ENCODE results near the gene NINJ1. TPM values are rescaled to one million over a fixed set of nuclear protein-coding genes. Genes with fewer than 3 reads are reported as not detected.

The NINJ1 gene, protein sequence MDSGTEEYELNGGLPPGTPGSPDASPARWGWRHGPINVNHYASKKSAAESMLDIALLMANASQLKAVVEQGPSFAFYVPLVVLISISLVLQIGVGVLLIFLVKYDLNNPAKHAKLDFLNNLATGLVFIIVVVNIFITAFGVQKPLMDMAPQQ
- total RNA-seq (2021; ENCODE audit: unreplicated experiment) (26.7 TPM), Bru-seq, nascent RNA (percentile 44 among the genes with signal in this experiment), BruChase-seq, experiment 1, labeled RNA remaining after a 2-hour chase (percentile 44 among the genes with signal in this experiment), BruChase-seq, experiment 2, labeled RNA remaining after a 6-hour chase (percentile 47 among the genes with signal in this experiment)
- 57.4 TPM for polyA plus RNA-seq (2012; ENCODE audit: insufficient read length)
- long read RNA-seq, transcript NINJ1-201 (4 exons, 1,281 nt) = major isoform, 31 of 48 reads
- long read RNA-seq, partial matches to known transcripts = 10 of 48 reads
- long read RNA-seq, other reads (novel, unspliced or antisense) = 6 of 48 reads

DNA sequence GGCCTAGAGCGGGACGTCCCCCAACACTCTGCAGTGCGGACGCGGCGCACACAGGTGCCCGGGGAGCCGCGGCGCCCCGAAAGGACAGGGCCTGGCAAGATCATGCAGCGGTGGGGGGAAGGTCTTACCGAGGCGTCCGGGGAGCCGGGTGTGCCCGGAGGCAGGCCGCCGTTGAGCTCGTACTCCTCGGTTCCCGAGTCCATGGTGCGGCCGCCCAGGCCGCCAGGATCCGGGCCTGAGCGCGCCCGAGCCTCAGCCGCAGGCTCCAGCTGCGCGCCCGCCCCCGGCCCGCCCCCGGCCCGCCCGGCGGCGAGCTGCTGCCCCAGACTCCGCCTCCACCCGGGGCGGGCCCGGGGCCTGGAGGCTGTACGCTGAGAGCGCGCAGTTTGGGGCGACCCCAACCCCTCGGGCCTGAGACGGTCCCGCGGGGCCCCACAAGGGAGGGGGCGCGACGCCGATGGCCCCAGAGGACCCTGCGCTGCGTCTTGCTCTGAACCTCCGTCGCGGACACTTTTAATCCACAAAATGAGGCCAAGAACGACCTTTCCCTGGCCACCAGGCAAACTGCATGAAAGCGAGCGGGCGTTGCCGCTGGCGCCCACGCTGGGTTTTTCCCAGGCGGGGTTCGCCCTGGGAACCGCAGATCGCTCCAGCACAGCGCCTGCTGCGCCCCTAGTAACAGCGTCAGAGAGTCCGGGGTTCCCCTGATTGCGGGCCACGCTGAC lies at the start of gene NINJ1:
NINJ1 (minus strand) TSS at position 237 of the 725 bp plus-strand sequence; CDS start at position 203, 34 bp downstream.
- BruUV-seq (replicated peaks) = no TSS peak
- H3K9me3 ChIP-seq (ENCODE audit: control insufficient read depth, insufficient read depth, low read depth, low read length) = no peaks in the 10 kb centered on the region
- peaks cover 21% of the 10 kb centered on the region for H3K4me1 ChIP-seq (ENCODE audit: control insufficient read depth, insufficient read depth, low read length)
- no peak for DNase-seq (ENCODE audit: low read depth, low spot score)
- in situ Hi-C loops (cut with HindIII; ENCODE audit: low pct_unique_long_range_greater_than_20kb, low sequenced_read_pairs) = no loop called here
- peak within 1 kb of the TSS; percentile 62 to 69 for H3K4me3 ChIP-seq (ENCODE audit: low read depth in 2 of 2, low read length in 2 of 2)
- intact Hi-C loops (cut with micrococcal nuclease; ENCODE audit: unreplicated experiment) = no loop called here
- TF ChIP-seq POLR2AphosphoS5 (IDR thresholded peaks at IDR 0.05; ENCODE audit: low read depth, low read length) = no peak
- no peak for TF ChIP-seq TCF7L2 (IDR thresholded peaks at IDR 0.05; ENCODE audit: low read depth, low read length)
- TF ChIP-seq SIN3A (IDR thresholded peaks at IDR 0.05; ENCODE audit: borderline replicate concordance, insufficient read depth, low read depth, low read length) = no peak
- TF ChIP-seq, protein P1, sequence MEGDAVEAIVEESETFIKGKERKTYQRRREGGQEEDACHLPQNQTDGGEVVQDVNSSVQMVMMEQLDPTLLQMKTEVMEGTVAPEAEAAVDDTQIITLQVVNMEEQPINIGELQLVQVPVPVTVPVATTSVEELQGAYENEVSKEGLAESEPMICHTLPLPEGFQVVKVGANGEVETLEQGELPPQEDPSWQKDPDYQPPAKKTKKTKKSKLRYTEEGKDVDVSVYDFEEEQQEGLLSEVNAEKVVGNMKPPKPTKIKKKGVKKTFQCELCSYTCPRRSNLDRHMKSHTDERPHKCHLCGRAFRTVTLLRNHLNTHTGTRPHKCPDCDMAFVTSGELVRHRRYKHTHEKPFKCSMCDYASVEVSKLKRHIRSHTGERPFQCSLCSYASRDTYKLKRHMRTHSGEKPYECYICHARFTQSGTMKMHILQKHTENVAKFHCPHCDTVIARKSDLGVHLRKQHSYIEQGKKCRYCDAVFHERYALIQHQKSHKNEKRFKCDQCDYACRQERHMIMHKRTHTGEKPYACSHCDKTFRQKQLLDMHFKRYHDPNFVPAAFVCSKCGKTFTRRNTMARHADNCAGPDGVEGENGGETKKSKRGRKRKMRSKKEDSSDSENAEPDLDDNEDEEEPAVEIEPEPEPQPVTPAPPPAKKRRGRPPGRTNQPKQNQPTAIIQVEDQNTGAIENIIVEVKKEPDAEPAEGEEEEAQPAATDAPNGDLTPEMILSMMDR (IDR thresholded peaks at IDR 0.05) = no peak
- no peak for TF ChIP-seq REST (IDR thresholded peaks at IDR 0.05; ENCODE audit: insufficient read depth in 1 of 2, low read depth in 2 of 2, low read length in 1 of 2)
- no peaks in the 10 kb centered on the region; the same call in 1 of the 2 replicates for H3K36me3 ChIP-seq (ENCODE audit: control insufficient read depth, insufficient read depth, low read length)
- ChIA-PET CTCF (no interaction called here), POLR2A (interaction anchor here (0.6 kb wide), 1 partner anchor 11 kb away, joined by 4 read pairs; no protein-coding TSS in a partner anchor)
- ATAC-seq = peak; percentile 91
- H3K27me3 ChIP-seq (ENCODE audit: control insufficient read depth, insufficient read depth, low read length) = no peaks in the 10 kb centered on the region
- H3K27ac ChIP-seq (ENCODE audit: low read length) = peak within 1 kb of the TSS; percentile 66

DNA sequence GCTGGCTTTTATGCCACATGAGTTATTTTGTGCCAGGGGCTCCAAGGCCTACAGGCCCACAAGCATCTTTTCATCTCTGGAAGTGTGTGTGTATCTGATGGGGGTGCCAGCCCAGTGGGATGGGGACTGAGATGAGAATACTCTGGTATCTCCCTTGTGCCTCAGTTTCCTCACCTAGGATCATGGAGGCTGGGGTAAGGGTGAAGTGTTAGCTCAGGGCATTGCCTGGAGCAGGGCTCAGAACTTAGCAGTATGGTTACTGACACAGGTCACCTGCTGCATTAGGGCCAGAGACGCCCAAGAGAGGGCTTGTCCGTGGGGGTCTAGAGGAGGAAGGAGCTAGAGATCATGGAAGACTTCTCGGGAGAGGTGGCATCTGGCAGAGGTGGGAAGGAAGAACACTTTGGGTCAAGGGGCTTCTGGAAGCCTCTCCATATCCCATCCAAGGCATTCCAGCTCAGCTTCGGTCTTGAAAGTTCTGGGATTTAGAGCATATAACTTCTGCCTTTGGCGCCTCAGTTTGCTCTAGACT lies 49.1 kb upstream of the NINJ1 start:
- no TSS peak for BruUV-seq (replicated peaks)
- no peak overlapping the region for H3K27ac ChIP-seq (ENCODE audit: low read length)
- in situ Hi-C loops (cut with HindIII; ENCODE audit: low pct_unique_long_range_greater_than_20kb, low sequenced_read_pairs) (no loop called here), intact Hi-C loops (cut with micrococcal nuclease; ENCODE audit: unreplicated experiment) (no loop called here)
- no peak for TF ChIP-seq REST (IDR thresholded peaks at IDR 0.05; ENCODE audit: insufficient read depth in 1 of 2, low read depth in 2 of 2, low read length in 1 of 2)
- TF ChIP-seq POLR2AphosphoS5 (IDR thresholded peaks at IDR 0.05; ENCODE audit: low read depth, low read length) = no peak
- TF ChIP-seq TCF7L2 (IDR thresholded peaks at IDR 0.05; ENCODE audit: low read depth, low read length) = no peak
- TF ChIP-seq, protein P1 (IDR thresholded peaks at IDR 0.05) = no peak
- no peak for TF ChIP-seq SIN3A (IDR thresholded peaks at IDR 0.05; ENCODE audit: borderline replicate concordance, insufficient read depth, low read depth, low read length)
- POLR2A ChIA-PET = no interaction called here
- no peaks in the 10 kb centered on the region for H3K27me3 ChIP-seq (ENCODE audit: control insufficient read depth, insufficient read depth, low read length)
- no peak for DNase-seq (ENCODE audit: low read depth, low spot score)
- no peaks in the 10 kb centered on the region; the same call in 1 of the 2 replicates for H3K4me1 ChIP-seq (ENCODE audit: control insufficient read depth, insufficient read depth, low read length)
- CTCF ChIA-PET = no interaction called here
- peak overlapping the region; percentile 40 to 42 for H3K4me3 ChIP-seq (ENCODE audit: low read depth in 2 of 2, low read length in 2 of 2)
- H3K9me3 ChIP-seq (ENCODE audit: control insufficient read depth, insufficient read depth, low read depth, low read length) = no peaks in the 10 kb centered on the region
- ATAC-seq = no peak
- no peaks in the 10 kb centered on the region for H3K36me3 ChIP-seq (ENCODE audit: control insufficient read depth, insufficient read depth, low read length)
